HG02870 (cell line): ENCODE data around the gene KCTD4.
"Not testable (repeated sequence)": the region's sequence is repeated elsewhere in the genome, so short reads cannot be mapped to it uniquely, and the experiment has no call there.

Experiments used
- ATAC-seq: cut with Tn5 transposase; IDR thresholded peaks from one replicate; pipeline ENCODE4 v1.9.1; 2021; ENCODE audit warnings: mild to moderate bottlenecking, moderate library complexity; ENCODE audit not compliant: unreplicated experiment

KCTD4 gene

GRCh38 chr13:45216193-45216592, 15.3 kb upstream of the KCTD4 start:
- no peak for ATAC-seq

DNA sequence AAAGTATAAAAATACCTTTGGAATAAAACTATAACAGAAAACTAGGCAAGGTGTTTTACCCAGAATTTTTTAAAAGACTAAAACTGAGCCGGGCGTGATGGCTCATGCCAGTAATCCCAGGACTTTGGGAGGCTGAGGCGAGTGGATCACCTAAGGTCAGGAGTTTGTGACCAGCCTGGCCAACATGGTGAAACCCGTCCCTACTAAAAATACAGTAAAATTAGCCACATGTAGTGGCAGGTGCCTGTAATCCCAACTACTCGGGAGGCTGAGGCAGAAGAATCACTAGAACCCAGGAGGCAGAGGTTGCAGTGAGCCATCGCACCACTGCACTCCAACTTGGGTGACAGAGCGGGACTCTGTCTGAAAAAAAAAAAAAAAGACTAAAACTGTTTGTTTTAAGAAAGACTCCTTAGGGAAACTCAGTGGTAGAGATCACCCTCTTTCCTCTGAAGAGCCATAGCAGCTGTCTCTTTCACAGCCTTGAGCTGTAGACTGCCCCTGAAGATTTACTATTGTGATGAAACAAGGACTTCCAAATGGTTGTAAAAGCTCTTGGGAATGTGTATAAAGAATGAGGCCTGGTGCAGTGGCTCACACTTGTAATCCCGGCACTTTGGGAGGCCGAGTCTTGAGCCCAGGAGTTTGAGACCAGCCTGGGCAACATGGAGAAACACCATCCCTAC, 14.7 kb upstream of the KCTD4 start:
- ATAC-seq, result no peak

GRCh38 chr13:45209229-45209628, 8.4 kb upstream of the KCTD4 start:
- no peak for ATAC-seq

- no peak for ATAC-seq
These were observed 7.3 kb upstream of the KCTD4 start for GRCh38 chr13:45208132-45208531.

- ATAC-seq, result no peak
These were observed 6.5 kb upstream of the KCTD4 start for GRCh38 chr13:45207319-45207718.

GRCh38 chr13:45206340-45206739, 5.5 kb upstream of the KCTD4 start:
- peak; percentile 70 for ATAC-seq

GRCh38 chr13:45205124-45205523, 4.3 kb upstream of the KCTD4 start:
- no peak for ATAC-seq

- no peak for ATAC-seq
These were observed 1.1 kb downstream of the KCTD4 start for GRCh38 chr13:45199711-45200110.

DNA sequence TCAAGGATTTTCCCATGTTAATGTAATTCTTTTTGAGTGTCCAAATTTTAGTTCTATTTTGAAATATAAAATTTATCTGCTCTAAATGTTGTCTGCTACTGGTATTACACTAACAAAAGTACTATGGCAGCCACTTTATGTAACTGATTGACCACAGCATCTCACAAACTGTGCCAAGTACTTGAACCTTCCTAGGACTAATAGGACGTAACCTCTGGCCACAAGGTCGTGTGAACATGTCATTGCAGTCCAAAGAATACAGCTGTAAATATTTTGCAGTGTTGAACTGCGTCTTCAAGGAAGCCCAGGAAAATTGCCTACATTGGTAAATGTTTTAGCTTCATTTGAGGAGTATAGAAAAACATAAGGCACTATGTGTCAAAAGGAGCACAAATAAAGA, 1.9 kb downstream of the KCTD4 start:
- ATAC-seq, result no peak

DNA sequence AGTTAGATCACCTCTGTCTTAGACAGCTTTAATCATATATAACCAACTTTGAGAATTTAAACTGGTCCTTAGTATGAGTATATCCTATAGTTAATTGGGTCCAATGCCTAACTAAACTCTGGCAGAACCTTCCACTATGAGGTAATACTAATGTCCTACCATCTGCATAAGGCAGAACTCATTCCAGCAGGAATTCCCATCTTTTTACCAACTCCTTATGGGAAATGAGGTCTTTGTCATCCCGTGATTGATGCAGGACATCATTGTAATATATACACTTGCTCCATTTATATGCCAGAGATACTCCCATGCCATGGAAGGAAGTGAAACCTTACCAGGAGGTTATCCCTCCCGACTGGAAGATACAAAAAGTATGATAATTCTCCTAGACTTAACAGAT, 2.8 kb downstream of the KCTD4 start:
- ATAC-seq, result no peak

GRCh38 chr13:45196622-45197021, 4.2 kb downstream of the KCTD4 start:
- peak; percentile 61 for ATAC-seq

GRCh38 chr13:45196096-45196495, 4.7 kb downstream of the KCTD4 start:
- ATAC-seq, result no peak

- no peak for ATAC-seq
These were observed 5.4 kb downstream of the KCTD4 start for GRCh38 chr13:45195421-45195820.

DNA sequence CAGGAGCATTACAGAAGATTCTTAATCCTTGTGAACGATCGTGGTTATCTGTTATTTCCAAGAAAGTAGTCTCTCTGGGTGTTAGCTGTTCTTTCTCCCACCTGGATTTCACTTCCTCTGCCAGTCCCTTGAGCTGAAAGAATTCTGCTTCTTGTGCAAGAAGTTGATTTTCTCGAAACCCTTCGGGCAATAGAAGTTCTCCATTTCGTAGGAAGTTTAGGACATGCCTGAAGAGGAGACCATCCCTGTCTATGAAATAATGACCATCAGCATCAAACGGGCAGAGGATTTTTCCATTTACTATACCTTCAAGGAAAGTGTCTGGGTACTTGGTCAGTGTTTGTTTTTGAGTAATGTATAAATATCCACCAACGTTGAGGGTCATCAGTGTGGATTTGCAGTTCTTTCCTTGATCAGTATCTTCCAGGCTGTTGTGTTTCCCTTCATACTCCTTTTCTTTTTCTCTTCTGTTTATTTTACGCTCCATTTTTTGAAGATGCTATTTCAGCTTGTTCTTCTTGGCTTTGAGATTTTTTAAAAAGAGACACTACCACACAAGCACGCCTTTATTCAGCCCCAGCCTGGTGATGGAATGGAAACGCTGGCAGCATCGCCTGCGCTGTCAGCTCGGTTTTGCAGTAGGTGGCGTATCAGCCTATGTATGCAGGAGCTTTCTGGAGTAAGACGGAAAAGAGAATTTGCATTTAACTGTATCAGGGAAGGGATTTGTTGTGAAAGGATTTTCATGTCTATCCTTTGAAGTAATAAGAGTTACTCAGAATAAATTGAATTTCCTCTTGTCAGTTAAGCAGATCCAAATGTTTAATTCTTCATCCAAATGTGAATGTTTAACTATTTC, 6.5 kb downstream of the KCTD4 start:
- ATAC-seq, result no peak

GRCh38 chr13:45191874-45192273, 9.0 kb downstream of the KCTD4 start:
- no peak for ATAC-seq

- not testable (repeated sequence) for ATAC-seq
These were observed 11.3 kb downstream of the KCTD4 start for GRCh38 chr13:45189511-45189910.

DNA sequence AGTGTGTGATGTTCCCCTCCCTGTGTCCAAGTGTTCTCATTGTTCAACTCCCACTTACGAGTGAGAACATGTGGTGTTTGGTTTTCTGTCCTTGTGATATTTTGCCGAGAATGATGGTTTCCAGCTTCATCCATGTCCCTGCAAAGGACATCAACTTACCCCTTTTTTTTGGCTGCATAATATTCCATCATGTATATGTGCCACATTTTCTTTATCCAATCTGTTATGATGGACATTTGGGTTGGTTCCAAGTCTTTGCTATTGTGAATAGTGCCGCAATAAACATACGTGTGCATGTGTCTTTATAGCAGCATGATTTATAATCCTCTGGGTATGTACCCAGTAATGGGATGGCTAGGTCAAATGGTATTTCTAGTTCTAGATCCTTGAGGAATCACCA, 11.8 kb downstream of the KCTD4 start:
- not testable (repeated sequence) for ATAC-seq

GRCh38 chr13:45185286-45185685, 15.6 kb downstream of the KCTD4 start:
- ATAC-seq, result no peak

DNA sequence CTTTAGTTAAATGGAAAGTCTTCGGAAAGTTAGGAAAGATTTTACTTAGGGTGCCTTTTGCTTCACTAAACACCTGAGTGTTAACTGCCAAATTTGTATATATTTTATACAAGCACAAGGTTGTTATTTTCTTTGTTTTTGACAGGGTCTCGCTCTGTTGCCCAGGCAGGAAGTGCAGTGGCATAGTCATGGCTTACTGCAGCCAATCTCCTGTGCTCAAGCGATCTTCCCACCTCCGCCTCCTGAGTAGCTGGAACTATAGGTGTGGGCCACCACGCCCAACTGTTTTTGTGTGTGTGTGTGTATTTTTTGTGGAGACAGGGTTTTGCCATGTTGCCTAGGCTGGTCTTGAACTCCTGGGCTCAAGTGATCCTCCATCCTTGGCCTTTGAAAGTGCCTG, 16.2 kb downstream of the KCTD4 start:
- ATAC-seq, result no peak

GRCh38 chr13:45180713-45181601, 19.9 kb downstream of the KCTD4 start:
- ATAC-seq, result no peak

DNA sequence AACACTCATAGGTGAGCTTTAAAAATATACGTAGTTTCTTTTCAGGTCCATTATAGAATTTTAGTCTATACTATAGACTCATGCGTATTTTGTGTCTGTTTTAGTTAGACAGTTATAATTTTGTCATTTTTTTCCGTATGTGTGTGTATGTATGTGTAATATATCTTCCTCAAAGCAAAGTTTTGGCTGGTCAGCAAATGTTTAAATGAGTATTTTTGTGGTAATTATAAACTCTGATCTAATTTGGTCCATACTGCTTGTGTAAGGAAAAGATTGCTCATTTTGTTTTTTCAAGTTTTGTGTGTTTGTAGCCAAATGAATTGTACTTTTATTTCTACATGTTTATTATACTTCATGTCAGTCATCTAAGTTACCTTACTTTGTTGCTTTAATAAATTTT, 20.5 kb downstream of the KCTD4 start:
- ATAC-seq, result no peak
